WERI-Rb-1 (cell line): Measurements from ENCODE around the gene NTNG1.
A peak's percentile ranks its signal among the peaks of the same experiment; 100 is the strongest.

Experiments used
- DNase-seq: peaks from one replicate; pipeline ENCODE4 v3.0.0-alpha.2; 2020
- H3K27ac ChIP-seq: fragments of 250-450 bp; sonication (Bioruptor Pico); 2 replicates; pipeline ENCODE4 v1.5.1; 2020; ENCODE audit warnings: mild to moderate bottlenecking, moderate library complexity
- H3K27me3 ChIP-seq: fragments of 250-450 bp; sonication (Bioruptor Pico); 2 replicates; pipeline ENCODE4 v1.5.1; 2021; ENCODE audit warnings: mild to moderate bottlenecking, low read depth, moderate library complexity; ENCODE audit not compliant: insufficient read depth, severe bottlenecking
- H3K36me3 ChIP-seq: fragments of 250-450 bp; sonication (Bioruptor Pico); 2 replicates; pipeline ENCODE4 v1.5.1; 2020; ENCODE audit warnings: mild to moderate bottlenecking, moderate library complexity
- H3K4me3 ChIP-seq: 2 replicates; pipeline ENCODE4 v1.5.1; 2011; ENCODE audit warnings: low read depth, mild to moderate bottlenecking, control low read depth, low read length
- H3K9me3 ChIP-seq: fragments of 250-450 bp; sonication (Bioruptor Pico); 2 replicates; pipeline ENCODE4 v1.5.1; 2021; ENCODE audit warnings: mild to moderate bottlenecking, moderate library complexity; ENCODE audit not compliant: severe bottlenecking
- TF ChIP-seq, protein P1 (sequence below): IDR thresholded peaks from 2 replicates; pipeline ENCODE4 v1.5.1; 2011; ENCODE audit warnings: low read depth, mild to moderate bottlenecking, control low read depth, inconsistent platforms, low read length

NTNG1 gene

DNA sequence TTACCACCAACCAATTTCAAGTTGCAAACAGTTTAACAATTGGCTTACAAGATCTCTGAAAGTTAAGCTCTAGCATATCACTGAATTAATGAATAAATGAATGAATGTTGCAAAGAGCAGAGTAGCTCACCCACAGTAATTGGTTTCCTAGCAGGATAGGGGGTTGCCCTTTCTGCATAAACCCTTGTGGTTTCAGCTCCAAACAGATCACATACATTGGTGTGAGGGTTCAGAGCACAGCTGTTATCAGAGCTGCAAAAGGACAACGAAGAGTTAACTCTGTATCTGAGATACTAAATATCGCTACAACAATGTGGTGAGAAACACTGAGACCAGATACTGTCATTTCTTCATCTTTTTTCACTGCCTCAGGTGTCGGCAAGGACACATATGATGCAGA lies 46.6 kb downstream of the NTNG1 start:
- peaks cover 4% of the 10 kb centered on the region for H3K9me3 ChIP-seq
- no peak overlapping the region for H3K27ac ChIP-seq
- TF ChIP-seq, protein P1, sequence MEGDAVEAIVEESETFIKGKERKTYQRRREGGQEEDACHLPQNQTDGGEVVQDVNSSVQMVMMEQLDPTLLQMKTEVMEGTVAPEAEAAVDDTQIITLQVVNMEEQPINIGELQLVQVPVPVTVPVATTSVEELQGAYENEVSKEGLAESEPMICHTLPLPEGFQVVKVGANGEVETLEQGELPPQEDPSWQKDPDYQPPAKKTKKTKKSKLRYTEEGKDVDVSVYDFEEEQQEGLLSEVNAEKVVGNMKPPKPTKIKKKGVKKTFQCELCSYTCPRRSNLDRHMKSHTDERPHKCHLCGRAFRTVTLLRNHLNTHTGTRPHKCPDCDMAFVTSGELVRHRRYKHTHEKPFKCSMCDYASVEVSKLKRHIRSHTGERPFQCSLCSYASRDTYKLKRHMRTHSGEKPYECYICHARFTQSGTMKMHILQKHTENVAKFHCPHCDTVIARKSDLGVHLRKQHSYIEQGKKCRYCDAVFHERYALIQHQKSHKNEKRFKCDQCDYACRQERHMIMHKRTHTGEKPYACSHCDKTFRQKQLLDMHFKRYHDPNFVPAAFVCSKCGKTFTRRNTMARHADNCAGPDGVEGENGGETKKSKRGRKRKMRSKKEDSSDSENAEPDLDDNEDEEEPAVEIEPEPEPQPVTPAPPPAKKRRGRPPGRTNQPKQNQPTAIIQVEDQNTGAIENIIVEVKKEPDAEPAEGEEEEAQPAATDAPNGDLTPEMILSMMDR: no peak
- no peak overlapping the region for H3K4me3 ChIP-seq
- no peak for DNase-seq
- no peaks in the 10 kb centered on the region for H3K36me3 ChIP-seq
- no peaks in the 10 kb centered on the region for H3K27me3 ChIP-seq

DNA sequence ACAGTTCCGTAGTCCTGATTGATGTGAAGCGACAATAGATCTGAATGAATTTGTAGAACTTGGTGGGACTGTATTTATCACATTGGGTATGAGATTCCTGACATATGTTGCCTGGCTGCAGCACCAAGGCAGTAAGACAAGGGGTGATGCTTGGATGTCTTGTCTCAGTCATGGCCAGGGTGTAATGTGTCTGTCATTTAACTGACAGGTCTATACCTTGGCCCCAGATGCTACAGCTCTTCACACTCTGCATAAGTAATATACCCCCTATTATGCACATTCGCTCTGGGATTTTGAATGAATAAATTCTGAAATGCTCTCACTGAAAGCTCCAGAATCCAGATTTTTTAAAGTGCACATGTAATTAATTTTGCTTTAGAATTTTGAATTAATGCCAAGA lies 47.3 kb downstream of the NTNG1 start:
- no peak overlapping the region for H3K27ac ChIP-seq
- H3K27me3 ChIP-seq: no peaks in the 10 kb centered on the region

DNA sequence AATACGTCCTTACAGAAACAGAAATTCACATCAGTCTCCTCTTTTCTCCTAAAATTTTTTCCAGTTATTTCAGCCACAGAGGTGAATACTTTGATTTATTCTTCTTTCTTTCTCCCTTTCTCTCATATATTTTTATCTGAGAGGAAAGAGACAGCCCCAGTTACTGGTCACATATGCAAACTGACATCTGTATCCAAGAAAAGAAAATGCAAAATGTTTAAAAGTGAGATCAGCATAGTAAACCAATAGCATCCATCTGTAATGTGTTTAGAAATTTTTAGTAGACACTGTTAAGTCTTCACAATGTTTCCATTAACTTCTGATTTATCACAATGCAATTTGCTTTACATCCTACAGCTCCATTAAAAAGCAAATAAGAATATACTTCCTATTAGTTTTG lies 53.5 kb downstream of the NTNG1 start:
- DNase-seq: no peak
- TF ChIP-seq, protein P1: no peak
- no peaks in the 10 kb centered on the region for H3K27me3 ChIP-seq
- H3K9me3 ChIP-seq: peaks cover 4% of the 10 kb centered on the region
- no peak overlapping the region for H3K4me3 ChIP-seq
- no peak overlapping the region for H3K27ac ChIP-seq
- no peaks in the 10 kb centered on the region for H3K36me3 ChIP-seq

More for the DNA sequence above, 47.3 kb downstream of the NTNG1 start:
- Histone ChIP-seq H3K9me3 (peaks cover 4% of the 10 kb centered on the region), H3K4me3 (no peak overlapping the region), H3K36me3 (no peaks in the 10 kb centered on the region)
- TF ChIP-seq, protein P1: no peak
- no peak for DNase-seq

DNA sequence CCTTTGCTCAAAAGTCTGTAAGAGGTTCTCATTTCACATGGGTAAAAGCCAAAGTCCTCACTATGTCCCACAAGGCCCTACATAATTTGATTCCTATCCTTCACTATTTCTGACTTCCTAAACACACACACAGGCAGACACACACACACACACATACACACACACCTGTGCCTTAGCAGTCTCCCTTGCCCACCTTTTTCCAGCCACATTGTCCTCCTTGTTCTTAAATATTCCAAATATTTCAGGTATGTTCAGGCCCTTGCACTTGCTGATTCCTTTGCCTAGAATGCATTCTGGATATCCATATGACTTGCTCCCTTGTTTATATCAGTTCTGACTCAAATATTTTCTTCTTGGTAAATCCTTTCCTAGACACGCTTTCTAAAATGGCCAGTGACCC lies 54.6 kb downstream of the NTNG1 start:
- TF ChIP-seq, protein P1: no peak
- H3K27ac ChIP-seq: no peak overlapping the region
- H3K9me3 ChIP-seq: peaks cover 4% of the 10 kb centered on the region
- no peaks in the 10 kb centered on the region for H3K36me3 ChIP-seq
- no peak for DNase-seq
- H3K4me3 ChIP-seq: no peak overlapping the region
- no peaks in the 10 kb centered on the region for H3K27me3 ChIP-seq

DNA sequence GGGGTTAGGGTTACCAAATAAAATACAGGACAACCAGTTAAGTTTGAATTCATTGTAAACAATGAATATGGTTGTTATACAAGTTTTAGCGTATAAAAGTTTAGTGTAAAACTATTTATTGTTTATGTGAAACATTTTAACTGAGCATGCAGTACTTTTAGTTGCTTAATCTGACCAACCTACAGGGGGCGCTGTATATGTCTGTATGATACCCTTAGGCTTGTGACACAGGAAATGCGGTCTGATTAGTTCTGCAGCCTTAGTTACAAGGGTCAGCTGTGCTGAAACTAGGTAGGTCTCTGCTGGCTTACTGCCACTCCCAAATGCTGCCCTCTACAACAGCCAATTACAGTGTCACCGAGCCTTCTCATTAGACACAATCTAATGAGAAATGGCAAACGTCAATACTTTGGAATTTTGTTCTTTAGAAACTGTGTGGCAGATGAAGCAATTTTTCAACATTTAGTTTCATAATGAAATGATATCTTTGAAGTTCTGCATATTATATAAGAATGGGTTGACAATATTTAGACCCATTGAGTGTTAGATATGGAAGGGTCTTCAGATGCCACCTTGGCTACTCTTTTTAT lies 56.2 kb downstream of the NTNG1 start:
- Histone ChIP-seq H3K36me3 (no peaks in the 10 kb centered on the region), H3K27me3 (no peaks in the 10 kb centered on the region), H3K9me3 (no peaks in the 10 kb centered on the region), H3K4me3 (no peak overlapping the region), H3K27ac (no peak overlapping the region)
- peak; percentile 39 for DNase-seq
- TF ChIP-seq, protein P1: peak; percentile 45

DNA sequence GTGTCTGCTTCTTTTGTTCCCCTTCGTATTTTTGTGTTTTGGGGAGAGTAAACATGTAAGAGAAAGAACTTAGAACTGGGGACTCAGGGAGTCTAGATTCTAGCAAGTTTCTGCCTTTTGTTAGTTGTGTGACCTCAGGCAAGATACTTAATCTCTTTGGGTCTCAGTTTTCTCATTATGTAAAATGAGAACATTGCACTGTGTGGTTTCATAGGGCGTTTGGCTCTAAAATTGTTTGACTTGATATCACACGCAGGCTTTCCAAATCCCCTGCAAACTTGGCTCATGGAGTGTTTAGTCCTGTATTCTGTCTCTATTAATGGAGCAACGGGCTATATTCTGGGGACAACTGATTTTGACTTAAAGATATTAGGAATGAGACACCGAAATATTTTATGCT lies 57.7 kb downstream of the NTNG1 start:
- no peaks in the 10 kb centered on the region for H3K36me3 ChIP-seq
- no peaks in the 10 kb centered on the region for H3K27me3 ChIP-seq
- no peak overlapping the region for H3K4me3 ChIP-seq
- H3K9me3 ChIP-seq: peaks cover 4% of the 10 kb centered on the region
- no peak for DNase-seq
- TF ChIP-seq, protein P1: no peak
- H3K27ac ChIP-seq: no peak overlapping the region
